ENCODE data around the gene FBXO34.

FBXO34 gene

DNA sequence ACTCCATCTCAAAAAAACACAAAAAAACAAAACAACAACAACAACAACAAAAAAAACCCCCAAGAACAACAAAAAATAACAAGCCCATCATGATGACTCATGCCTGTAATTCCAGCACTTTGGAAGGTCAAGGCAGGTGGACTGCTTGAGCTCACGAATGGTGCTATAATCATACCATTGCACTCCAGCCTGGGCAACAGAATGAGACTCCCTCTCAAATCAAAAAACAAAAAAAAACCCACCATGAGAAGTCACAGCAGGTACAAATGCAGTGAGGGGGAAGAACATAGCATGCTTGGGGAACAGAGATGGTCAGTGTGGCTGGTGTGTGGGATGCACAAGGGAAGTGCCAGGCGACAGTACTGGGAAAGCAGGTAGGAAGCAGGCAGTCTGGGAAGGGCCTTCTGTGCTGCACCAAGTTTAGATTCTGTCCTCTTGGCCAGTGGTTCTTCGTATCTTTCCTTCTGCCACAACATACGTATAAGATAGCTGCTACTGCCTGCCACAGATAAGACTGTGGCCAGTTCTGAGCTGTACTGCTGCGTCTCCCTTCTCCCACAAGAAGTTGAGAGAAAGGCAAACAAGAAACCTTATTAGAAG, 112.4 kb downstream of the FBXO34 start:
- DNase-seq: no peak

GRCh38 chr14:55384536-55384935, 113.3 kb downstream of the FBXO34 start:
- DNase-seq: no peak

- no peak for DNase-seq
These were observed 115.0 kb downstream of the FBXO34 start for GRCh38 chr14:55386037-55386808.

- no peak for DNase-seq
These were observed 115.9 kb downstream of the FBXO34 start for GRCh38 chr14:55387121-55387520.

DNA sequence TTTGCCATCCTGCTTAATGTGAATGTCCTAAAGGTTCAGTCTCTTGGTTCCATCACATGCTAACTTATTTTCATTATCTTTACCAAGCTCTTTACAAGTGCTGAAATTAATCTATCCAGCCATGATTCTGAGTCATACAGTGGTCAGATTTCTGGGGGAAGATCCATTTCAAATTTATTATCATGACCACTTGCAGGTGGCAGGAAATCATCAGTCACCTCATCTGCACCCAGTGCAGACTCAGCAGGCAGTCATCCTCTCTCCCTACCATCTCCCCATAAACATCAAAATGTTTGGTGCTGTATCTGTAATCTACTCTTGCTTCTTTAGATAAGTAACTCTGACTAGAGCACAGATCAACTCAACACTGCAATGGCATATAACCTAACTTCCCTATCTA, 116.9 kb downstream of the FBXO34 start:
- no peak for DNase-seq

DNA sequence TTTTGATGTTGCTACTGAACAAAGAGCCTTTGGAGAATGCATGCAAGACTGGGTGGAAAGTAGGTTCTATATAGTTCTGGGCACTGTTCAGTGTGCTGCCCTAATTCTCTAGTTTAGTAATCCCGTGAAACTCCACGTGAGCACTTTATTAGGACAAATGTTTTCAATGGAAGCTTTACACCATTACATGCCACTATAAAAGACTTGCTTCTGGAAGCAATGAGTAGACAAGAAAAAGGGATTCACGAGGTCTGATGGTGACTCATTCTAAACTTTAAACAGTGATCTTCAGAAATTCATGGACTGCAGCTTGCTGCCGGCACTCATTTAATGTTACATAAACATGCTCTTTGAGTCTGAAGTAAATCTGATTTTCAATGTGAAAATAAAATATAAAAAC, 118.1 kb downstream of the FBXO34 start:
- no peak for DNase-seq

DNA sequence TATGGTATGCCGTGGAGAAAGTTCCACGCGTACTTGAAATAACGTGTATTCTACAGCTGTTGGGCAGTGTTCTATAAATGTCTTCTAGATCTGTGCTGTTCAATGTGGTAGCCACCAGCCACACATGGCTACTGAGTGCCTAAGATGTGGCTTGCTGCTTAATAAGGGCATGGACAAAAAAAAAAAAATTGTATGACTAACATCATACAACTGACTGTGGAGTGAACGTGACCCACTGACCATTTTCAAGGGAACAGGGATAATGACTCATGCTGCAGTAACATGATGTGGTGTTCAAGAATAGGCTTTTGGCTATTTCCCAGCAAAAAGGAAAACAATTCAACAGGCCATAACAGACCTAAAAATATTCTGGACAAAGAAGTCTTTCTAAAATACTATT, 127.5 kb downstream of the FBXO34 start:
- DNase-seq: no peak

- no peak for DNase-seq
These were observed 128.0 kb downstream of the FBXO34 start for GRCh38 chr14:55399183-55399582.

DNA sequence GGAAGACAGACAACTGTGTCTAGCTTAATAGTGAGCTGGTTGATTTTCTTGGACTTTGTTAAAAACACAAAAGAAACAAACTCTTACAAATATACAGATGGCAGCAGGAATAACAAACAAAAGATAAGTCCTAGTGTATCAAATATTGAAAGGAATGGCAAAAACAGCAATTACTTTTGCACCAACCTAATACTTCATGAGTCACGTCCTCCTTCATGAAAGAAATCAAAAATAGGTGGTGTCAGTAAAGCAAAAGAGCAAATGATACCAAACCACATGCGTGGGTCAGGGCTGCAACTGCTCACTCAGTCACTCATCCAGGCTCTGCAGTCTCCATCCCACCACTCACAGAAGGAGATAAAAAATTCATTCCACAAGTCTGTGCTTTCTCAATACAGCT, 128.6 kb downstream of the FBXO34 start:
- no peak for DNase-seq

DNA sequence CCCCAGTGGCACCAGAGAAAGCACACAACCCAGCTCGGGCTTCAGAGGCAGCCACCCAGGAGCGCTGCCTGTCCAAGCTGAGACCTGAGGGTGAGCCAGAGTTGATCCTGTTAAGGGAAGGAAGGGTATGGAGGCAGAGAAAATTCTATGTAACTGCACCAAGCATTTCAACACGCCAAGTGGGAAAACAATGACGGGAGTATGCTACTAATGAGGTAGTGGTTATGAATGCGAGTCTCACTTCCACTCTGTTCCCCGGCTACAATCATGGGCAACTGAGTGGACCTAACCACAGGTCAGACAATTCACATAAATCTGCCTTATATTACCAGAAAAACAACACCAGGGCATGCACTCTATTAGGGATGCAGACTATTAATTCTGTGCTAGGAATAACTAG, 130.5 kb downstream of the FBXO34 start:
- DNase-seq: no peak
